AG09309 (cell line): ENCODE data around the gene ANKRD13C.

Experiments used
- DNase-seq: peaks from one replicate; pipeline ENCODE4 v3.0.0-alpha.2; 2010; ENCODE audit warnings: low read depth
- H3K4me3 ChIP-seq: 2 replicates; pipeline ENCODE4 v1.5.1; 2011; ENCODE audit warnings: mild to moderate bottlenecking, low read depth, low read length, moderate library complexity; ENCODE audit not compliant: control insufficient read depth
- TF ChIP-seq, protein P1 (sequence below): IDR thresholded peaks from 2 replicates; pipeline ENCODE4 v1.5.1; 2011; ENCODE audit warnings: mild to moderate bottlenecking, low read depth, low read length, inconsistent platforms; ENCODE audit not compliant: insufficient read depth, control insufficient read depth; ENCODE audit errors: missing control alignments

The ANKRD13C gene

DNA sequence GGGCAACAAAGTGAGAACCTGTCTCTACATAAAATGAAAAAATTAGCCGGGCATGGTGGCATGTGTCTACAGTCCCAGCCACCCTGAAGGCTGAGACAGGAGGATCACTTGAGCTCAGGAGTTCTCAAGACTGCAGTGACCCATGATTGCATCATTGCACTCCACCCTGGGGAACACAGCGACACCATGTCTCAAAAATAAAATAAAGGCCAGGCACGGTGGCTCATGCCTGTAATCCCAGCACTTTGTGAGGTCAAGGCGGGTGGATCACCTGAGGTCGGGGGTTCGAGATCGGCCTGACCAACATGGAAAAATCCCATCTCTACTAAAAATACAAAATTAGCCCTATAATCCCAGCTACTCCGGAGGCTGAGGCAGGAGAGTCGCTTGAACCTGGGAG, 20.1 kb downstream of the ANKRD13C start:
- DNase-seq = no peak
- no peak overlapping the region for H3K4me3 ChIP-seq
- TF ChIP-seq, protein P1, sequence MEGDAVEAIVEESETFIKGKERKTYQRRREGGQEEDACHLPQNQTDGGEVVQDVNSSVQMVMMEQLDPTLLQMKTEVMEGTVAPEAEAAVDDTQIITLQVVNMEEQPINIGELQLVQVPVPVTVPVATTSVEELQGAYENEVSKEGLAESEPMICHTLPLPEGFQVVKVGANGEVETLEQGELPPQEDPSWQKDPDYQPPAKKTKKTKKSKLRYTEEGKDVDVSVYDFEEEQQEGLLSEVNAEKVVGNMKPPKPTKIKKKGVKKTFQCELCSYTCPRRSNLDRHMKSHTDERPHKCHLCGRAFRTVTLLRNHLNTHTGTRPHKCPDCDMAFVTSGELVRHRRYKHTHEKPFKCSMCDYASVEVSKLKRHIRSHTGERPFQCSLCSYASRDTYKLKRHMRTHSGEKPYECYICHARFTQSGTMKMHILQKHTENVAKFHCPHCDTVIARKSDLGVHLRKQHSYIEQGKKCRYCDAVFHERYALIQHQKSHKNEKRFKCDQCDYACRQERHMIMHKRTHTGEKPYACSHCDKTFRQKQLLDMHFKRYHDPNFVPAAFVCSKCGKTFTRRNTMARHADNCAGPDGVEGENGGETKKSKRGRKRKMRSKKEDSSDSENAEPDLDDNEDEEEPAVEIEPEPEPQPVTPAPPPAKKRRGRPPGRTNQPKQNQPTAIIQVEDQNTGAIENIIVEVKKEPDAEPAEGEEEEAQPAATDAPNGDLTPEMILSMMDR = no peak

GRCh38 chr1:70333245-70333644, 21.3 kb downstream of the ANKRD13C start:
- H3K4me3 ChIP-seq = no peak overlapping the region
- TF ChIP-seq, protein P1 = no peak
- DNase-seq = no peak

- TF ChIP-seq, protein P1 = no peak
- DNase-seq = no peak
- no peak overlapping the region for H3K4me3 ChIP-seq
Measured at GRCh38 chr1:70331962-70332361, 22.6 kb downstream of the ANKRD13C start.

GRCh38 chr1:70327306-70328076, 27.0 kb downstream of the ANKRD13C start:
- H3K4me3 ChIP-seq = no peak overlapping the region
- no peak for DNase-seq
- TF ChIP-seq, protein P1 = no peak

DNA sequence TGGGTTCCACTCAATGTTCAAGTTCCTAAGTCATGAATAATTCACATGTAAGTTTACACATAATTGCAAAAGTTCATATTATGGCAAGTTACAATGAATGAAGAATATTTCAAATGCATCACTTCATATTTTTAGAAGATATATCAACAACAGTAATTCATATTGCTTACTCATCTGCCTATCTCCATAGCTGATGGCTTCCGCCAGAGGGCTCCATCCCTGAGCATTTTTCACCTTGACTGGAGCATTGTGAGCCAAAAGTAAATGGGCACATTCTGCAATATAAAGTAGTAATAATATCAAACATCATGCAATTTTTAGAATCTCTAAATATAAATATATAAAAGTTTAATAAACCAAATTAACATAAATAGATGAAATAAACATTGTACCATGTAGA, 29.8 kb downstream of the ANKRD13C start:
- TF ChIP-seq, protein P1 = no peak
- H3K4me3 ChIP-seq = no peak overlapping the region
- DNase-seq = no peak

DNA sequence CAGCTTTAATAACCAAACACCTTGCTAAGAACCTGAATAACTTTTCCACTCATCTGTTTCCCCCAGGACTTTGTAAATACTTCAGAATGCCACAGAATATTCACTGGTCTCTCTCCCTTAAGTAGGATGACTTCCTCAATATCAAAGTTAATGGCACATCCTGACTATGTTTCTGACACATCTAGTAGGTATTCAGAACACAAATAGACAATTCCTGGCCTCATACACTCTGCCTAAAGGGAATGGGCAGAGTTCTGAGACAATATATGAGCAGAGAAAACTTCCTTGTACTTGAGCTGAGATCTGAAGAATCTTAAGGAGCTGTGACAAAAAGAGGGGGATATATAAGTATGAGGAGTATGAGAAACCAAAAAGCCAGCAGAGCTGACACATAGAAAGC, 34.8 kb downstream of the ANKRD13C start:
- DNase-seq = peak; percentile 16
- TF ChIP-seq, protein P1 = no peak
- H3K4me3 ChIP-seq = no peak overlapping the region
